Erythroblast (primary cell): ENCODE measurements around the gene MAGED2.

Experiments
- GATA1 ChIP-seq: IDR thresholded peaks from 2 replicates; pipeline ENCODE4 v1.6.1; 2011; ENCODE audit warnings: low read depth, mild to moderate bottlenecking, control low read depth, low read length, moderate library complexity
- POLR2A ChIP-seq: IDR thresholded peaks from 2 replicates; pipeline ENCODE4 v1.6.1; 2011; ENCODE audit warnings: mild to moderate bottlenecking, low read length

DNA sequence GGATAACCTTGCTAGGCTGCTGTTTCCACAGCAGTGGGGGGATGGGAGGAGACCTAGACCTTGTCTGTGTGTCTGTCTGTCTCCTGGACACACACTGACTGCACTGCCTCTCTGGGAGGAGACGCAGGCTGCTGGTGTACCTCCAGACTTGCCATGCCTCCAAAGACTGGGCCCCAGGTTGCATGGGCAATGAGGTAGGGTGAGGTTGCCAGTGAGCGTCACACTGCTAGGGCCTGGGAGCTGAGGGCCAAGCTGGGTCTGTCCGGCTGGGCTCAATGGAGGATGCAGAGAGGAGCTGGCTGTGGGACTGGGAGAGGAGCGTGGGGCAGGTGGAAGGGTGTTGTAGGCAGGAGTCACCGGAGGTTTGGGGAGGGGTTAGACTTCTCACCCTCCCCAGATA lies 16.6 kb downstream of the MAGED2 start:
- no peak for TF ChIP-seq POLR2A
- no peak for TF ChIP-seq GATA1
